Neural cell (in vitro differentiated cells): ENCODE results near the gene LPGAT1. TPM values are rescaled to one million over a fixed set of nuclear protein-coding genes. Genes with fewer than 3 reads are reported as not detected.

Source experiments
- H2AFZ ChIP-seq: fragments of 200-600, 300-800 bp; sonication (generic), shearing (Covaris generic); 2 replicates; pipeline ENCODE4 v1.6.0; 2014; ENCODE audit warnings: low read depth, mild to moderate bottlenecking, antibody characterized with exemption, low read length, moderate library complexity
- H3F3A ChIP-seq: fragments of 200-600 bp; shearing (Covaris generic); 2 replicates; pipeline ENCODE4 v1.6.1; 2016; ENCODE audit warnings: mild to moderate bottlenecking, moderate library complexity, mixed read lengths, antibody characterized with exemption, low read length; ENCODE audit not compliant: insufficient read depth, poor library complexity, severe bottlenecking
- H3K27ac ChIP-seq: fragments of 200-600, 300-800 bp; sonication (generic), shearing (Covaris generic); 2 replicates; pipeline ENCODE4 v1.5.1; 2014; ENCODE audit warnings: mild to moderate bottlenecking, low read length, moderate library complexity
- H3K27me3 ChIP-seq: fragments of 300-800, 200-600 bp; sonication (generic), shearing (Covaris generic); 2 replicates; pipeline ENCODE4 v1.6.0; 2014; ENCODE audit warnings: mild to moderate bottlenecking, low read depth, low read length, moderate library complexity; ENCODE audit not compliant: insufficient read depth
- H3K36me3 ChIP-seq: fragments of 300-800, 200-600 bp; sonication (generic), shearing (Covaris generic); 2 replicates; pipeline ENCODE4 v1.5.1; 2014; ENCODE audit warnings: mild to moderate bottlenecking, antibody characterized with exemption, low read length, moderate library complexity; ENCODE audit not compliant: insufficient read depth
- H3K4me2 ChIP-seq: fragments of 300-800, 200-600 bp; sonication (generic), shearing (Covaris generic); 2 replicates; pipeline ENCODE4 v1.6.0; 2014; ENCODE audit warnings: mild to moderate bottlenecking, low read length
- H3K4me3 ChIP-seq: fragments of 300-800, 200-600 bp; sonication (generic), shearing (Covaris generic); 2 replicates; pipeline ENCODE4 v1.5.1; 2014; ENCODE audit warnings: mild to moderate bottlenecking, low read length, moderate library complexity
- H3K79me2 ChIP-seq: fragments of 200-600 bp; shearing (Covaris generic); replicated peaks from 2 replicates; pipeline ENCODE4 v1.6.0; 2014; ENCODE audit warnings: mild to moderate bottlenecking, low read length, moderate library complexity; ENCODE audit not compliant: insufficient read depth
- H3K9ac ChIP-seq: fragments of 300-800, 200-600 bp; sonication (generic), shearing (Covaris generic); 2 replicates; pipeline ENCODE4 v1.6.1; 2016; ENCODE audit warnings: mild to moderate bottlenecking, low read length, mixed read lengths
- H3K9me2 ChIP-seq: fragments of 200-600 bp; shearing (Covaris generic); 2 replicates; pipeline ENCODE4 v1.6.1; 2016; ENCODE audit warnings: mild to moderate bottlenecking, low read length, mixed read lengths; ENCODE audit not compliant: insufficient read depth
- H3K9me3 ChIP-seq: fragments of 200-600, 300-800 bp; sonication (generic), shearing (Covaris generic); 2 replicates; pipeline ENCODE4 v1.6.1; 2016; ENCODE audit warnings: mild to moderate bottlenecking, mixed run types, low read length, moderate library complexity, mixed read lengths
- H4K20me1 ChIP-seq: fragments of 200-600 bp; shearing (Covaris generic); 2 replicates; pipeline ENCODE4 v1.6.1; 2016; ENCODE audit warnings: mild to moderate bottlenecking, mixed run types; ENCODE audit not compliant: insufficient read depth
- CTCF ChIP-seq: fragments of 450-650 bp; IDR thresholded peaks from 2 replicates; pipeline ENCODE4 v1.5.1; 2014; ENCODE audit warnings: antibody characterized with exemption, mild to moderate bottlenecking, moderate library complexity; ENCODE audit not compliant: poor library complexity, severe bottlenecking
- EP300 ChIP-seq: fragments of 450-650 bp; conservative IDR thresholded peaks from 2 replicates; pipeline ENCODE4 v1.6.1; 2014; ENCODE audit warnings: antibody characterized with exemption, mild to moderate bottlenecking, moderate library complexity; ENCODE audit not compliant: poor library complexity, severe bottlenecking
- EZH2 ChIP-seq: fragments of 200-600, 300-800 bp; shearing (Covaris generic), sonication (generic); IDR thresholded peaks from 2 replicates; pipeline ENCODE4 v1.6.1; 2014; ENCODE audit warnings: antibody characterized with exemption, low read length, borderline replicate concordance, mild to moderate bottlenecking; ENCODE audit not compliant: insufficient read depth, poor library complexity, severe bottlenecking
- MXI1 ChIP-seq: fragments of 450-650 bp; conservative IDR thresholded peaks from 2 replicates; pipeline ENCODE4 v1.6.1; 2014; ENCODE audit warnings: antibody characterized with exemption, mild to moderate bottlenecking; ENCODE audit not compliant: poor library complexity, severe bottlenecking
- POLR2AphosphoS5 ChIP-seq: IDR thresholded peaks from 2 replicates; pipeline ENCODE4 v1.6.1; 2012
- RAD21 ChIP-seq: fragments of 450-650 bp; conservative IDR thresholded peaks from 2 replicates; pipeline ENCODE4 v1.6.1; 2014; ENCODE audit warnings: antibody characterized with exemption, mild to moderate bottlenecking, moderate library complexity
- REST ChIP-seq: IDR thresholded peaks from 2 replicates; pipeline ENCODE4 v1.6.1; 2012; ENCODE audit warnings: borderline replicate concordance
- SMC3 ChIP-seq: fragments of 450-650 bp; conservative IDR thresholded peaks from 2 replicates; pipeline ENCODE4 v1.6.1; 2014; ENCODE audit warnings: antibody characterized with exemption, mild to moderate bottlenecking, moderate library complexity; ENCODE audit not compliant: poor library complexity
- TAF1 ChIP-seq: IDR thresholded peaks from 2 replicates; pipeline ENCODE4 v1.6.1; 2012; ENCODE audit warnings: low read depth
- polyA plus RNA-seq: library from polyadenylated mRNA; depleted of rRNA; stranded (reverse); fragments of >200 nt; gene quantifications from 2 replicates; pipeline ENCODE4 v1.2.3, GENCODE V29; 2014

LPGAT1 gene
- polyA plus RNA-seq, 1 donor from 2014 or later = 53.1 TPM

GRCh38 chr1:211741788-211742187 lies 88.8 kb downstream of the LPGAT1 start:
- H3K9me3 ChIP-seq = no peaks in the 10 kb centered on the region
- no peaks in the 10 kb centered on the region for H3K9me2 ChIP-seq
- H3K36me3 ChIP-seq = no peaks in the 10 kb centered on the region
- no peaks in the 10 kb centered on the region for H3K79me2 ChIP-seq
- no peaks in the 10 kb centered on the region for H3K27me3 ChIP-seq
- no peaks in the 10 kb centered on the region for H3F3A ChIP-seq
- no peak overlapping the region for H3K27ac ChIP-seq
- no peak for TF ChIP-seq EP300
- TF ChIP-seq REST = no peak
- no peak for TF ChIP-seq POLR2AphosphoS5
- no peak for TF ChIP-seq TAF1
- no peak for TF ChIP-seq CTCF
- TF ChIP-seq RAD21 = no peak
- TF ChIP-seq MXI1 = no peak
- no peak for TF ChIP-seq SMC3
- TF ChIP-seq EZH2 = no peak
- H2AFZ ChIP-seq = no peak overlapping the region
- no peaks in the 10 kb centered on the region for H4K20me1 ChIP-seq
- H3K9ac ChIP-seq = no peak overlapping the region
- H3K4me3 ChIP-seq = no peak overlapping the region
- no peak overlapping the region for H3K4me2 ChIP-seq

- no peaks in the 10 kb centered on the region for H3K36me3 ChIP-seq
Measured at GRCh38 chr1:211741116-211741515, 89.4 kb downstream of the LPGAT1 start.

More at GRCh38 chr1:211741116-211741515, 89.4 kb downstream of the LPGAT1 start:
- Histone ChIP-seq H3K27me3 (no peaks in the 10 kb centered on the region), H4K20me1 (no peaks in the 10 kb centered on the region), H3K9me3 (no peaks in the 10 kb centered on the region), H3F3A (no peaks in the 10 kb centered on the region), H3K9ac (no peak overlapping the region), H3K4me3 (no peak overlapping the region), H3K9me2 (no peaks in the 10 kb centered on the region), H2AFZ (no peak overlapping the region), H3K27ac (no peak overlapping the region), H3K79me2 (no peaks in the 10 kb centered on the region), H3K4me2 (no peak overlapping the region)
- no peak for TF ChIP-seq TAF1
- TF ChIP-seq REST = no peak
- no peak for TF ChIP-seq RAD21
- no peak for TF ChIP-seq EP300
- no peak for TF ChIP-seq SMC3
- TF ChIP-seq EZH2 = no peak
